WTC11 (cell line): ENCODE data around the gene FBH1. TPM values are rescaled to one million over a fixed set of nuclear protein-coding genes. Genes with fewer than 3 reads are reported as not detected.
A peak's percentile ranks its signal among the peaks of the same experiment; 100 is the strongest.

Experiments used
- ATAC-seq: fragments of 200-7000 bp; cut with Tn5 transposase; 2 replicates; pipeline ENCODE4 v1.10.0; 2021; ENCODE audit warnings: mild to moderate bottlenecking, moderate library complexity
- CTCF ChIA-PET: fragments of 300-600 bp; sonication (Branson Sonifier 250); formaldehyde crosslinking; loops from one replicate; lab custom pipeline; 2021; ENCODE audit warnings: antibody characterized with exemption; lab: Charles Lee
- POLR2A ChIA-PET: fragments of 350-600 bp; sonication (Branson Sonifier 250); formaldehyde crosslinking; loops from one replicate; lab custom pipeline; 2021; ENCODE audit warnings: antibody characterized with exemption; lab: Charles Lee
- DNase-seq: peaks from one replicate; pipeline ENCODE4 v3.0.0; 2021; ENCODE audit warnings: low spot score
- H3K27ac Mint-ChIP-seq: 2 replicates; pipeline ENCODE4 v1.8.0; 2021; ENCODE audit warnings: mixed read lengths
- H3K27me3 Mint-ChIP-seq: 2 replicates; pipeline ENCODE4 v1.8.0; 2021; ENCODE audit warnings: low read depth, mild to moderate bottlenecking, moderate library complexity, mixed read lengths
- H3K36me3 Mint-ChIP-seq: 2 replicates; pipeline ENCODE4 v1.8.0; 2021; ENCODE audit warnings: mixed read lengths
- H3K4me1 Mint-ChIP-seq: 2 replicates; pipeline ENCODE4 v1.8.0; 2022; ENCODE audit warnings: mixed read lengths
- H3K4me3 Mint-ChIP-seq: 2 replicates; pipeline ENCODE4 v1.8.0; 2021; ENCODE audit warnings: mild to moderate bottlenecking, moderate library complexity, mixed read lengths
- H3K9me3 Mint-ChIP-seq: 2 replicates; pipeline ENCODE4 v1.8.0; 2021; ENCODE audit warnings: mixed read lengths
- ATF6 ChIP-seq: sonication (generic); formaldehyde crosslinking; IDR thresholded peaks from 2 replicates; pipeline ENCODE4 v1.8.1; 2023; ENCODE audit warnings: mild to moderate bottlenecking, missing genetic modification reagents
- CDX4 ChIP-seq: fragments of 250-450 bp; sonication (Bioruptor Pico); IDR thresholded peaks from 2 replicates; pipeline ENCODE4 v1.9.0; 2021; ENCODE audit warnings: moderate library complexity, mild to moderate bottlenecking, inconsistent platforms, borderline replicate concordance
- E2F1 ChIP-seq: sonication (generic); formaldehyde crosslinking; IDR thresholded peaks from 2 replicates; pipeline ENCODE4 v1.8.0; 2022; ENCODE audit warnings: mild to moderate bottlenecking, missing genetic modification reagents
- EMX1 ChIP-seq: fragments of 250-450 bp; sonication (Bioruptor Pico); IDR thresholded peaks from 2 replicates; pipeline ENCODE4 v1.8.0; 2021; ENCODE audit warnings: mild to moderate bottlenecking
- FOXJ3 ChIP-seq: sonication (generic); formaldehyde crosslinking; IDR thresholded peaks from 2 replicates; pipeline ENCODE4 v1.9.0; 2021; ENCODE audit warnings: missing genetic modification reagents, mild to moderate bottlenecking, borderline replicate concordance
- FOXK1 ChIP-seq: sonication (generic); formaldehyde crosslinking; IDR thresholded peaks from 2 replicates; pipeline ENCODE4 v1.8.0; 2022; ENCODE audit warnings: mild to moderate bottlenecking, moderate library complexity, missing genetic modification reagents
- IRF2 ChIP-seq: sonication (generic); formaldehyde crosslinking; IDR thresholded peaks from 2 replicates; pipeline ENCODE4 v1.8.0; 2022; ENCODE audit warnings: low read depth, missing genetic modification reagents, borderline replicate concordance
- JUN ChIP-seq: sonication (generic); formaldehyde crosslinking; IDR thresholded peaks from 2 replicates; pipeline ENCODE4 v1.8.0; 2023; ENCODE audit warnings: mild to moderate bottlenecking, missing genetic modification reagents
- MLX ChIP-seq: sonication (generic); formaldehyde crosslinking; IDR thresholded peaks from 2 replicates; pipeline ENCODE4 v1.8.1; 2023; ENCODE audit warnings: mild to moderate bottlenecking, missing genetic modification reagents, moderate library complexity
- MYBL2 ChIP-seq: sonication (generic); formaldehyde crosslinking; IDR thresholded peaks from 2 replicates; pipeline ENCODE4 v1.8.1; 2023; ENCODE audit warnings: mild to moderate bottlenecking, moderate library complexity, missing genetic modification reagents
- NFE2L1 ChIP-seq: sonication (generic); formaldehyde crosslinking; IDR thresholded peaks from 2 replicates; pipeline ENCODE4 v1.8.1; 2023; ENCODE audit warnings: missing genetic modification reagents
- PREB ChIP-seq: sonication (generic); formaldehyde crosslinking; IDR thresholded peaks from 2 replicates; pipeline ENCODE4 v1.8.1; 2022; ENCODE audit warnings: mild to moderate bottlenecking, missing genetic modification reagents, moderate library complexity, borderline replicate concordance
- RELA ChIP-seq: sonication (generic); formaldehyde crosslinking; IDR thresholded peaks from 2 replicates; pipeline ENCODE4 v1.8.1; 2022; ENCODE audit warnings: missing genetic modification reagents, mild to moderate bottlenecking, borderline replicate concordance
- SMAD3 ChIP-seq: sonication (generic); formaldehyde crosslinking; IDR thresholded peaks from 2 replicates; pipeline ENCODE4 v1.8.0; 2022; ENCODE audit warnings: missing genetic modification reagents, mild to moderate bottlenecking, borderline replicate concordance
- SOX15 ChIP-seq: fragments of 250-450 bp; sonication (Bioruptor Pico); IDR thresholded peaks from 2 replicates; pipeline ENCODE4 v1.9.0; 2021; ENCODE audit warnings: mild to moderate bottlenecking
- USF1 ChIP-seq: sonication (generic); formaldehyde crosslinking; IDR thresholded peaks from 2 replicates; pipeline ENCODE4 v1.8.0; 2022; ENCODE audit warnings: mild to moderate bottlenecking, missing genetic modification reagents
- ZNF138 ChIP-seq: sonication (generic); formaldehyde crosslinking; conservative IDR thresholded peaks from 2 replicates; pipeline ENCODE4 v1.8.1; 2022; ENCODE audit warnings: mild to moderate bottlenecking, moderate library complexity, missing genetic modification reagents
- ZNF281 ChIP-seq: sonication (generic); formaldehyde crosslinking; IDR thresholded peaks from 2 replicates; pipeline ENCODE4 v1.8.0; 2023; ENCODE audit warnings: mild to moderate bottlenecking, missing genetic modification reagents
- ZNF317 ChIP-seq: sonication (generic); formaldehyde crosslinking; IDR thresholded peaks from 2 replicates; pipeline ENCODE4 v1.8.1; 2023; ENCODE audit warnings: low read depth, mild to moderate bottlenecking, moderate library complexity, missing genetic modification reagents, borderline replicate concordance
- ZNF396 ChIP-seq: fragments of 250-450 bp; sonication (Bioruptor Pico); IDR thresholded peaks from 2 replicates; pipeline ENCODE4 v1.8.0; 2021; ENCODE audit warnings: mild to moderate bottlenecking, moderate library complexity, borderline replicate concordance
- ZNF416 ChIP-seq: fragments of 250-450 bp; sonication (Bioruptor Pico); IDR thresholded peaks from 2 replicates; pipeline ENCODE4 v1.9.0; 2021; ENCODE audit warnings: mild to moderate bottlenecking, inconsistent platforms
- total RNA-seq: library from RNA; stranded (reverse); gene quantifications from 3 replicates; pipeline ENCODE4 v1.2.3, GENCODE V29; 2021

Gene FBH1
- total RNA-seq, 1 experiment from 2014 or later = 66.8 TPM

GRCh38 chr10:5971886-5972285, 81.8 kb downstream of the FBH1 start:
- ATAC-seq = no peak
- ChIA-PET POLR2A (no interaction called here), CTCF (no interaction called here)
- H3K27ac Mint-ChIP-seq = no peak overlapping the region
- H3K36me3 Mint-ChIP-seq = no peaks in the 10 kb centered on the region
- H3K4me3 Mint-ChIP-seq = no peak overlapping the region
- no peak for TF ChIP-seq ZNF396 (CRISPR knock-in tag)
- H3K9me3 Mint-ChIP-seq = no peaks in the 10 kb centered on the region
- H3K4me1 Mint-ChIP-seq = peaks cover 15% of the 10 kb centered on the region
- H3K27me3 Mint-ChIP-seq = peaks cover 21% of the 10 kb centered on the region
- no peak for DNase-seq

GRCh38 chr10:5973069-5973468, 83.0 kb downstream of the FBH1 start:
- no peak for TF ChIP-seq EMX1
- no peak for TF ChIP-seq MYBL2 (CRISPR knock-in tag)
- TF ChIP-seq SOX15 (CRISPR knock-in tag) = no peak
- no peak for TF ChIP-seq PREB
- POLR2A ChIA-PET = no interaction called here
- H3K27me3 Mint-ChIP-seq = peaks cover 23% of the 10 kb centered on the region
- no peak for DNase-seq
- H3K36me3 Mint-ChIP-seq = no peaks in the 10 kb centered on the region
- no peaks in the 10 kb centered on the region for H3K9me3 Mint-ChIP-seq
- ATAC-seq = no peak
- CTCF ChIA-PET = no interaction called here
- H3K27ac Mint-ChIP-seq = no peak overlapping the region
- no peak overlapping the region for H3K4me3 Mint-ChIP-seq
- peaks cover 15% of the 10 kb centered on the region for H3K4me1 Mint-ChIP-seq

GRCh38 chr10:5975641-5976473, 85.8 kb downstream of the FBH1 start:
- Mint-ChIP-seq H3K27me3 (peaks cover 49% of the 10 kb centered on the region), H3K4me1 (peaks cover 18% of the 10 kb centered on the region), H3K27ac (no peak overlapping the region), H3K9me3 (no peaks in the 10 kb centered on the region), H3K4me3 (peak overlapping the region; percentile 80), H3K36me3 (no peaks in the 10 kb centered on the region)
- POLR2A ChIA-PET = no interaction called here
- CTCF ChIA-PET = interaction anchor here (0.6 to 3.0 kb wide), 10 partner anchors 17 to 426 kb away, joined by 3 to 12 read pairs (median 4); partner anchors contain the start of genes ANKRD16, FBH1 and PFKFB3
- no peak for DNase-seq
- no peak for ATAC-seq
- TF ChIP-seq JUN (CRISPR knock-in tag) (no peak), ATF6 (CRISPR knock-in tag) (no peak), IRF2 (no peak), ZNF317 (CRISPR knock-in tag) (no peak), RELA (CRISPR knock-in tag) (no peak), FOXK1 (CRISPR knock-in tag) (no peak), USF1 (CRISPR knock-in tag) (no peak), MLX (CRISPR knock-in tag) (no peak), CDX4 (no peak), NFE2L1 (CRISPR knock-in tag) (no peak), ZNF281 (CRISPR knock-in tag) (no peak), SMAD3 (CRISPR knock-in tag) (no peak), FOXJ3 (CRISPR knock-in tag) (no peak), ZNF138 (CRISPR knock-in tag) (no peak), E2F1 (CRISPR knock-in tag) (no peak), ZNF416 (no peak)
